Measurements from ENCODE around the gene ALOX5. TPM values are rescaled to one million over a fixed set of nuclear protein-coding genes. Genes with fewer than 3 reads are reported as not detected.

ALOX5 gene
- total RNA-seq, 1 donor from 2014 or later, result not detected

- H3K36me3 Mint-ChIP-seq (ENCODE audit: low read depth), result no peaks in the 10 kb centered on the region
- H3K27me3 Mint-ChIP-seq (ENCODE audit: low read depth), result peaks cover 44% of the 10 kb centered on the region
- H3K9me3 Mint-ChIP-seq, result no peaks in the 10 kb centered on the region
- no peak overlapping the region for H3K27ac Mint-ChIP-seq (ENCODE audit: unreplicated experiment)
- no peak for DNase-seq (ENCODE audit: low read depth, low spot score)
- TF ChIP-seq, protein P1, sequence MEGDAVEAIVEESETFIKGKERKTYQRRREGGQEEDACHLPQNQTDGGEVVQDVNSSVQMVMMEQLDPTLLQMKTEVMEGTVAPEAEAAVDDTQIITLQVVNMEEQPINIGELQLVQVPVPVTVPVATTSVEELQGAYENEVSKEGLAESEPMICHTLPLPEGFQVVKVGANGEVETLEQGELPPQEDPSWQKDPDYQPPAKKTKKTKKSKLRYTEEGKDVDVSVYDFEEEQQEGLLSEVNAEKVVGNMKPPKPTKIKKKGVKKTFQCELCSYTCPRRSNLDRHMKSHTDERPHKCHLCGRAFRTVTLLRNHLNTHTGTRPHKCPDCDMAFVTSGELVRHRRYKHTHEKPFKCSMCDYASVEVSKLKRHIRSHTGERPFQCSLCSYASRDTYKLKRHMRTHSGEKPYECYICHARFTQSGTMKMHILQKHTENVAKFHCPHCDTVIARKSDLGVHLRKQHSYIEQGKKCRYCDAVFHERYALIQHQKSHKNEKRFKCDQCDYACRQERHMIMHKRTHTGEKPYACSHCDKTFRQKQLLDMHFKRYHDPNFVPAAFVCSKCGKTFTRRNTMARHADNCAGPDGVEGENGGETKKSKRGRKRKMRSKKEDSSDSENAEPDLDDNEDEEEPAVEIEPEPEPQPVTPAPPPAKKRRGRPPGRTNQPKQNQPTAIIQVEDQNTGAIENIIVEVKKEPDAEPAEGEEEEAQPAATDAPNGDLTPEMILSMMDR (conservative IDR thresholded peaks at IDR 0.05), result no peak
- no peaks in the 10 kb centered on the region for H3K4me1 Mint-ChIP-seq
- H3K4me3 Mint-ChIP-seq, result no peak overlapping the region
Observed at GRCh38 chr10:45378914-45379726, 5.1 kb downstream of the ALOX5 start.

DNA sequence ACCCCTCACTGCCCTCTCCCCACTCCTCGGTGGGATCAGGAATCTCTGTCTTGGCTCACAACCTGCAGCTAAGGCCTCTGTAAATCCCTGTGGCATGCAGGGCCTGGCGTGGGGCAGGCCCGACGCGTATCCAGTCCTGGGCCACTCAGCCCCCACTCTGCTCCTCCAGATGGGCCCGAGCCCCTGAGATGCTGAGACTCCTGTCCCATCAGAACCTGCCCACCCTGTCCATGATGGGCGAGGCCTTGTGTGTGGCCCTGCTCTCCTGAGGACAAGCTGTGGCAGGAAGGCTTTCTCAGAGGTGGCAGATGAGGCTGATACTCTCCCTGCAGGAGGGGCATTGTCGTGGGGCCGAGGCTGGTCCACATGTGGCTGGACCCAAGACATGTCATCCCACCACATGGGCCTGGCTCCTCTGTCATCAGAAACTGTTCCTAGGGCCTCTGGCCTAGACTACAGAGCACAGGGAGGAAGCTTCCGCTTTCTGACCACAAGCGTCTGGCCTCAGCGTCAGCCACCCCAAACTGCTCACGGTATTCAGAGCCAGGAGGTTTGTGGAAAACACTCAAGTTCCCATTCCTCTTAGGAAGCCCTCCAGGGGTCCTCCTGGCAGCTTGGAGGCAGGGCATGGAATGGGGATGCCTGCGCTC lies 6.0 kb downstream of the ALOX5 start:
- Mint-ChIP-seq H3K9me3 (no peaks in the 10 kb centered on the region), H3K27ac (ENCODE audit: unreplicated experiment) (no peak overlapping the region), H3K4me1 (no peaks in the 10 kb centered on the region), H3K27me3 (ENCODE audit: low read depth) (peaks cover 35% of the 10 kb centered on the region), H3K4me3 (no peak overlapping the region), H3K36me3 (ENCODE audit: low read depth) (no peaks in the 10 kb centered on the region)
- DNase-seq (ENCODE audit: low read depth, low spot score), result no peak
- TF ChIP-seq, protein P1 (conservative IDR thresholded peaks at IDR 0.05), result no peak

GRCh38 chr10:45380903-45381620 lies 7.0 kb downstream of the ALOX5 start:
- DNase-seq (ENCODE audit: low read depth, low spot score), result no peak
- TF ChIP-seq, protein P1 (conservative IDR thresholded peaks at IDR 0.05), result no peak
- Mint-ChIP-seq H3K4me3 (no peak overlapping the region), H3K27ac (ENCODE audit: unreplicated experiment) (no peak overlapping the region), H3K36me3 (ENCODE audit: low read depth) (no peaks in the 10 kb centered on the region), H3K9me3 (no peaks in the 10 kb centered on the region), H3K27me3 (ENCODE audit: low read depth) (peaks cover 25% of the 10 kb centered on the region), H3K4me1 (no peaks in the 10 kb centered on the region)

DNA sequence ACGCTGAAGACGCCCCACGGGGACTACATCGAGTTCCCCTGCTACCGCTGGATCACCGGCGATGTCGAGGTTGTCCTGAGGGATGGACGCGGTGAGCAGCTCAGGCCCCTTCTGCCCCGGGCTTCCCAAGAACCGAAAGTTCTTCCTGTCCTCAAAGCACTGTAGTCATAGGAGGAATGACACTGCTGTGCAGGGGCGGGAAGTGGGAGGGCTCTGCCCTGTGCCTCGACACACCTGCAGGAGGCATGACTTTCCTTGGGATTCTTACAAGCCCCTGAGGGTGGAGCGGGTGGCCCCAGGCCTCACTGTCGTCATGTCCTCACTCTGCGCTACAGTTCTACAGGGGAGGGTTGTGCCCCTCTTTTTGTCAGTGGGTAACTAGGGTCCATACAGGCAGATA lies 8.6 kb downstream of the ALOX5 start:
- no peak for DNase-seq (ENCODE audit: low read depth, low spot score)
- H3K27ac Mint-ChIP-seq (ENCODE audit: unreplicated experiment), result no peak overlapping the region

DNA sequence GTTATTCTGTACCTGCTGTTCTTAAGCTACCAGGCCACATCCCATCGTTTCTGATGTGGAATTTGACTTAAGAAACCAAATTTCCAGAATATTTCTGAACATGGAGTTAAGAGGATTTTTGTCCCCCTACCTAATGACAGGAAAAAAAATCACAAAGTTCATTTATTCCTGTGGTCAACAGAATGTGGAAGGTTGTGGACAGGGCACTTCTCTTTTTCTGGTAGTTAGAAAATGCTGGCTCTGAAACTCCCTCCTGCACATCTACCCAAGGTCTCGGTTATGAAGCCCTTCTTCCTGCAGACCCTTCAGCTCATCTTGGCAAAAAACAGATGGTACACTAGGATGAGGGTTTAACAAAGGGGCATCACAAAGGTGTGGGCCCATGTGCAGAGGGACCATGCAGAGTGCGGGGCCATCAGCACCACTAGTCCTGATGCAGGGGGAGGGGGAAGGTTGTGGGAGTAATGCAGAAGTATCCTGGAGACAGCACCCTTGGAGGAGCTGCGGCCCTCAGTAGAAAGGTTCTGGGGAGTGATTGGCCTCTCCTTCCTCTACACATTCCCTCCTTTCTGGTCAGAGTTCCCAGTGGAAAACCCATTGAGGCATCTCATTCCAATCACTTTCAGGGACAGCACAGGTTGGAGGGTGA lies 9.8 kb downstream of the ALOX5 start:
- DNase-seq (ENCODE audit: low read depth, low spot score), result no peak
- Mint-ChIP-seq H3K27ac (ENCODE audit: unreplicated experiment) (no peak overlapping the region), H3K4me3 (no peak overlapping the region), H3K4me1 (no peaks in the 10 kb centered on the region), H3K27me3 (ENCODE audit: low read depth) (peaks cover 3% of the 10 kb centered on the region), H3K9me3 (no peaks in the 10 kb centered on the region), H3K36me3 (ENCODE audit: low read depth) (no peaks in the 10 kb centered on the region)
- TF ChIP-seq, protein P1 (conservative IDR thresholded peaks at IDR 0.05), result no peak

More for the DNA sequence above, 8.6 kb downstream of the ALOX5 start:
- Mint-ChIP-seq H3K27me3 (ENCODE audit: low read depth) (peaks cover 13% of the 10 kb centered on the region), H3K4me3 (no peak overlapping the region), H3K36me3 (ENCODE audit: low read depth) (no peaks in the 10 kb centered on the region), H3K9me3 (no peaks in the 10 kb centered on the region), H3K4me1 (no peaks in the 10 kb centered on the region)
- TF ChIP-seq, protein P1 (conservative IDR thresholded peaks at IDR 0.05), result no peak

Data from neural crest cell (in vitro differentiated cells).